CD4-positive, alpha-beta T cell treated with Interferon gamma for 1 hour (primary cell): Measurements from ENCODE around the gene LRRC9.
"Not testable (repeated sequence)": the region's sequence is repeated elsewhere in the genome, so short reads cannot be mapped to it uniquely, and the experiment has no call there.

Source experiments
- DNase-seq: peaks from one replicate; pipeline ENCODE4 v3.0.0-alpha.2; 2020

LRRC9 gene

GRCh38 chr14:59919570-59920377 lies at the start of gene LRRC9:
TSS of gene LRRC9 (plus strand) at chr14:59920144.
- DNase-seq = peak; percentile 60

GRCh38 chr14:59870277-59871165 lies 49.4 kb upstream of the LRRC9 start, which contains the start of gene RTN1:
TSS of gene RTN1 (minus strand) at chr14:59870776. CDS start at chr14:59870630, 146 bp downstream.
- DNase-seq = no peak

GRCh38 chr14:59871166-59871495 lies 48.8 kb upstream of the LRRC9 start:
- DNase-seq = no peak

- DNase-seq = no peak
Measured at GRCh38 chr14:59882957-59883356, 37.0 kb upstream of the LRRC9 start.

- DNase-seq = no peak
Measured at GRCh38 chr14:59890676-59891075, 29.3 kb upstream of the LRRC9 start.

- no peak for DNase-seq
Measured at GRCh38 chr14:59895721-59896120, 24.2 kb upstream of the LRRC9 start.

- DNase-seq = no peak
Measured at GRCh38 chr14:59897757-59898383, 22.1 kb upstream of the LRRC9 start.

GRCh38 chr14:59900556-59900955 lies 19.4 kb upstream of the LRRC9 start:
- DNase-seq = no peak

GRCh38 chr14:59904184-59904583 lies 15.8 kb upstream of the LRRC9 start:
- no peak for DNase-seq

GRCh38 chr14:59905188-59905587 lies 14.8 kb upstream of the LRRC9 start:
- no peak for DNase-seq

- no peak for DNase-seq
Measured at GRCh38 chr14:59912443-59912842, 7.5 kb upstream of the LRRC9 start.

- DNase-seq = no peak
Measured at GRCh38 chr14:59913187-59913586, 6.8 kb upstream of the LRRC9 start.

GRCh38 chr14:59918824-59919569 lies 947 bp upstream of the LRRC9 start:
- DNase-seq = no peak

- no peak for DNase-seq
Measured at GRCh38 chr14:59920378-59920683, 387 bp downstream of the LRRC9 start.

GRCh38 chr14:59925797-59926196 lies 5.9 kb downstream of the LRRC9 start:
- DNase-seq = no peak

- no peak for DNase-seq
Measured at GRCh38 chr14:59926534-59926933, 6.6 kb downstream of the LRRC9 start.

- no peak for DNase-seq
Measured at GRCh38 chr14:59931237-59931636, 11.3 kb downstream of the LRRC9 start.

GRCh38 chr14:59936145-59936544 lies 16.2 kb downstream of the LRRC9 start:
- no peak for DNase-seq

GRCh38 chr14:59939828-59940227 lies 19.9 kb downstream of the LRRC9 start:
- DNase-seq = no peak

- not testable (repeated sequence) for DNase-seq
Measured at GRCh38 chr14:59942296-59942862, 22.4 kb downstream of the LRRC9 start.

- no peak for DNase-seq
Measured at GRCh38 chr14:59944909-59945308, 25.0 kb downstream of the LRRC9 start.

GRCh38 chr14:59952141-59952540 lies 32.2 kb downstream of the LRRC9 start:
- not testable (repeated sequence) for DNase-seq

- DNase-seq = not testable (repeated sequence)
Measured at GRCh38 chr14:59957890-59958289, 37.9 kb downstream of the LRRC9 start.
